ENCODE data around the gene TIMM17A. TPM values are rescaled to one million over a fixed set of nuclear protein-coding genes. Genes with fewer than 3 reads are reported as not detected.
A peak's percentile ranks its signal among the peaks of the same experiment; 100 is the strongest.

Gene TIMM17A
- total RNA-seq (2014; rRNA removed; shearing (Covaris generic)) (41.2 and 43.8 TPM in 2 replicates), total RNA-seq (2022) (55.6 and 67.2 TPM in 2 replicates), Bru-seq, nascent RNA (percentile 92 among the genes with signal in this experiment), BruChase-seq, experiment 1, labeled RNA remaining after a 6-hour chase (percentile 85 among the genes with signal in this experiment), BruChase-seq, experiment 2, labeled RNA remaining after a 2-hour chase (percentile 92 among the genes with signal in this experiment)
- long read RNA-seq, transcript TIMM17A-201 (6 exons, 1,659 nt), result major isoform, 87 of 108 reads
- long read RNA-seq, partial matches to known transcripts, result 5 of 108 reads
- long read RNA-seq, other reads (novel, unspliced or antisense), result 15 of 108 reads

GRCh38 chr1:201955009-201955728, at the start of gene TIMM17A:
TIMM17A (plus strand) TSS chr1:201955503; CDS start chr1:201955527, 24 bp downstream.
- intact Hi-C loops (cut with micrococcal nuclease; ENCODE audit: unreplicated experiment), result no loop called here
- no peak for TF ChIP-seq CTCF (conservative IDR thresholded peaks at IDR 0.05; ENCODE audit: low read length)
- Histone ChIP-seq H3K36me3 (ENCODE audit: insufficient read depth, low read length) (peaks cover 27% of the 10 kb centered on the region), H3K4me2 (ENCODE audit: low read length) (peak within 1 kb of the TSS; percentile 81), H3K4me1 (ENCODE audit: insufficient read depth, low read length, poor library complexity, severe bottlenecking) (peaks cover 20% of the 10 kb centered on the region), H3K9me2 (ENCODE audit: insufficient read depth, low read length) (no peaks in the 10 kb centered on the region), H3K27ac (ENCODE audit: low read depth, low read length, poor library complexity, severe bottlenecking) (peak within 1 kb of the TSS; percentile 31), H3K79me2 (ENCODE audit: insufficient read depth, low read depth, low read length) (peaks cover 25% of the 10 kb centered on the region), H3K4me3 (ENCODE audit: low read depth, low read length, poor library complexity, severe bottlenecking) (peak within 1 kb of the TSS; percentile 94), H2AFZ (ENCODE audit: low read length) (peak within 1 kb of the TSS; percentile 92), H4K20me1 (ENCODE audit: insufficient read depth, low read length) (no peaks in the 10 kb centered on the region), H3K9me3 (ENCODE audit: low read length) (no peaks in the 10 kb centered on the region)
- DNase-seq (ENCODE audit: low spot score), result peak; percentile 95
- BruUV-seq (replicated peaks), result no TSS peak
- CTCF ChIA-PET (ENCODE audit: unreplicated experiment), result interaction anchor here (0.7 kb wide), 1 partner anchor 17 kb away, joined by 3 read pairs; no protein-coding TSS in a partner anchor
- POLR2A ChIA-PET, result interaction anchor here (0.6 to 2.1 kb wide), 6 partner anchors 14 to 1671 kb away, joined by 3 to 5 read pairs (median 4); partner anchors contain the start of gene PTPN7

GRCh38 chr1:201906336-201906735, 49.0 kb upstream of the TIMM17A start:
- DNase-seq (ENCODE audit: low spot score), result no peak
- H3K79me2 ChIP-seq (ENCODE audit: insufficient read depth, low read depth, low read length), result no peaks in the 10 kb centered on the region
- H3K27ac ChIP-seq (ENCODE audit: low read depth, low read length, poor library complexity, severe bottlenecking), result no peak overlapping the region
- CTCF ChIA-PET (ENCODE audit: unreplicated experiment), result no interaction called here
- POLR2A ChIA-PET, result interaction anchor here (2.1 kb wide), 1 partner anchor 10 kb away, joined by 5 read pairs; no protein-coding TSS in a partner anchor
- H4K20me1 ChIP-seq (ENCODE audit: insufficient read depth, low read length), result no peaks in the 10 kb centered on the region
- TF ChIP-seq EZH2phosphoT487 (IDR thresholded peaks at IDR 0.05; ENCODE audit: borderline replicate concordance, low read depth, low read length) (no peak), CTCF (conservative IDR thresholded peaks at IDR 0.05; ENCODE audit: low read length) (no peak)
- H3K4me1 ChIP-seq (ENCODE audit: insufficient read depth, low read length, poor library complexity, severe bottlenecking), result no peaks in the 10 kb centered on the region
- H2AFZ ChIP-seq (ENCODE audit: low read length), result no peak overlapping the region
- BruUV-seq (replicated peaks), result no TSS peak
- no peaks in the 10 kb centered on the region for H3K36me3 ChIP-seq (ENCODE audit: insufficient read depth, low read length)
- no peaks in the 10 kb centered on the region for H3K9me3 ChIP-seq (ENCODE audit: low read length)
- H3K4me2 ChIP-seq (ENCODE audit: low read length), result no peak overlapping the region
- no peaks in the 10 kb centered on the region for H3K9me2 ChIP-seq (ENCODE audit: insufficient read depth, low read length)
- H3K4me3 ChIP-seq (ENCODE audit: low read depth, low read length, poor library complexity, severe bottlenecking), result no peak overlapping the region
- intact Hi-C loops (cut with micrococcal nuclease; ENCODE audit: unreplicated experiment), result no loop called here

Data from OCI-LY7 (cell line).